K562 (cell line): ENCODE results near the gene FTO.

Source experiments
- ATF1 ChIP-seq, 2 experiments: fragments of 450-650 bp in 1 of 2; IDR thresholded peaks; 2 replicates each; pipeline ENCODE4 v1.6.1; 2016; ENCODE audit warnings: missing compliant biosample characterization in 1 of 2, missing genetic modification characterization in 1 of 2
- BRCA1 ChIP-seq, 2 experiments: fragments of 450-650 bp in 1 of 2; sonication (generic) in 1 of 2; formaldehyde crosslinking in 1 of 2; IDR thresholded peaks; 2 replicates each; pipeline versions ENCODE4 v1.5.0 to v1.6.1; 2017 to 2020; ENCODE audit warnings: mild to moderate bottlenecking in 1 of 2, missing genetic modification reagents in 1 of 2
- CBFA2T2 ChIP-seq: fragments of 450-650 bp; conservative IDR thresholded peaks from 2 replicates; pipeline ENCODE4 v1.6.1; 2017; ENCODE audit warnings: mild to moderate bottlenecking
- EP300 ChIP-seq: IDR thresholded peaks from 2 replicates; pipeline ENCODE4 v1.6.1; 2012; ENCODE audit warnings: low read length, improper control_type of control experiment
- MAFG ChIP-seq: fragments of 450-650 bp; conservative IDR thresholded peaks from 2 replicates; pipeline ENCODE4 v1.6.1; 2016; ENCODE audit warnings: missing genetic modification characterization, missing compliant biosample characterization
- NR2C1 ChIP-seq, 2 experiments: fragments of 450-650 bp; IDR thresholded peaks; 2 replicates each; pipeline ENCODE4 v1.6.1; 2017; ENCODE audit warnings: mild to moderate bottlenecking in 2 of 2, antibody characterized with exemption in 1 of 2, inconsistent platforms in 1 of 2, missing compliant biosample characterization in 1 of 2, missing genetic modification characterization in 1 of 2
- SIN3A ChIP-seq, 2 experiments: fragments of 150-350 bp in 1 of 2; IDR thresholded peaks; 2 replicates each; pipeline ENCODE4 v1.6.1; 2011 to 2016; ENCODE audit warnings: borderline replicate concordance in 2 of 2, low read depth in 2 of 2, low read length in 2 of 2, mild to moderate bottlenecking in 2 of 2, moderate library complexity in 2 of 2; ENCODE audit not compliant: control insufficient read depth in 1 of 2
- TF ChIP-seq, protein P1 (sequence below), 3 experiments: IDR thresholded peaks in 2 of 3; conservative IDR thresholded peaks in 1 of 3; 2 replicates each; pipeline ENCODE4 v1.5.1; 2011 to 2012; ENCODE audit warnings: low read length in 3 of 3, mild to moderate bottlenecking in 3 of 3, control low read depth in 2 of 3, improper control_type of control experiment in 1 of 3, inconsistent platforms in 1 of 3, low read depth in 1 of 3, mixed read lengths in 1 of 3, moderate library complexity in 1 of 3; ENCODE audit not compliant: insufficient read depth in 2 of 3
- TF ChIP-seq, protein P2 (sequence below): fragments of 450-650 bp; IDR thresholded peaks from 2 replicates; pipeline ENCODE4 v1.6.1; 2016; ENCODE audit warnings: borderline replicate concordance
- TF ChIP-seq, protein P3 (sequence below): fragments of 450-650 bp; IDR thresholded peaks from 2 replicates; pipeline ENCODE4 v1.6.1; 2018; ENCODE audit warnings: mild to moderate bottlenecking, low read depth; ENCODE audit not compliant: partially characterized antibody
- TF ChIP-seq, protein P4 (sequence below): sonication (generic); formaldehyde crosslinking; IDR thresholded peaks from 2 replicates; pipeline ENCODE4 v1.5.0; 2020; ENCODE audit warnings: missing genetic modification reagents

DNA sequence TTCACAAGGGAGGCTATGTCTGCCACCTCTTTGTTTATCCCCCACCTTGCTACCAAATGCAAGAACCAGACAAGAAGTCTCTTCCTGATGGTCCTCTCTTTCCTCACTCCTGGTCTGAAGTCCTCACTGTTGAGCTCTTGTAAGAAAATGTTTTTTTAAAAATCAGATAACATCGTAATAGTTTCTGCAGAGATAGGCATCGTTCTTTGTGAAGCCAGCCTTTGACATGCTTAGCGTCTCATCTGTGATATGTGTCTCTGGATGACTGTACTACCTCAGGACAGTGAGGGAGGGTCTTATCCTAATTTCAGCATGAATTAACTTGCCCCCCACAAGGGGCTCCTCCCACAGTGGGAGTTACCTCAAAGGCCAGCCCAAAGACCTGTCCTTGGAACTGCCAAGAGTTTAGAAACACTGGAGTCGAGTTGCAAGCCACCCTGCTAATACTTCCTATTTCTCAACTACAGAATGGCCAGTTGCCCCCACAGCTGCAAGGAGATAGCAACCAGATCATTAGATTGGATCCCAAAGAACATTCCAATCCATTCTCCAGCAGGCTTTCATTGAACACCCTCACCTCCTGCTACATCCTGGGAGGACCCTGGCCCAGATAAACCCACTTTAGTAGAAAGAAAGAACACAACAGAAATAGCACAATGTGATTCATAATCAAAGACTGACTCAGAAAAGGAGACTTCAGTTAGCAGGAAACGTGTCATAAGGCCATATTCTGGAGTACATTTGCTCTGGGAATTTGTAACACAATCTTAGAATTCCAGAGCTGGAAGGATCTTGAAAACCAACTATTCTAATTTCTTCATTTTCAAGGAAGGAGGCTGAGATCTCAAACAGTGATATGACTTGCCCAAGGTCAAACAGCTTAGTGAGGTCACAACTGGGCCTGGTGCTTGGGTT is 431.7 kb downstream of the FTO start:
- TF ChIP-seq ATF1 (CRISPR knock-in tag; IDR thresholded peaks at IDR 0.05) (no peak), ATF1 (tag; IDR thresholded peaks at IDR 0.05) (no peak), MAFG (tag) (no peak), SIN3A (IDR thresholded peaks at IDR 0.05; ENCODE audit: borderline replicate concordance in 2 of 2, control insufficient read depth in 1 of 2, low read depth in 2 of 2, low read length in 2 of 2) (no peak), NR2C1 (IDR thresholded peaks at IDR 0.05) (no peak), NR2C1 (tag; IDR thresholded peaks at IDR 0.05) (no peak), EP300 (no peak), BRCA1 (IDR thresholded peaks at IDR 0.05) (no peak), BRCA1 (CRISPR knock-in tag; IDR thresholded peaks at IDR 0.05) (no peak), CBFA2T2 (no peak)
- TF ChIP-seq, protein P1, sequence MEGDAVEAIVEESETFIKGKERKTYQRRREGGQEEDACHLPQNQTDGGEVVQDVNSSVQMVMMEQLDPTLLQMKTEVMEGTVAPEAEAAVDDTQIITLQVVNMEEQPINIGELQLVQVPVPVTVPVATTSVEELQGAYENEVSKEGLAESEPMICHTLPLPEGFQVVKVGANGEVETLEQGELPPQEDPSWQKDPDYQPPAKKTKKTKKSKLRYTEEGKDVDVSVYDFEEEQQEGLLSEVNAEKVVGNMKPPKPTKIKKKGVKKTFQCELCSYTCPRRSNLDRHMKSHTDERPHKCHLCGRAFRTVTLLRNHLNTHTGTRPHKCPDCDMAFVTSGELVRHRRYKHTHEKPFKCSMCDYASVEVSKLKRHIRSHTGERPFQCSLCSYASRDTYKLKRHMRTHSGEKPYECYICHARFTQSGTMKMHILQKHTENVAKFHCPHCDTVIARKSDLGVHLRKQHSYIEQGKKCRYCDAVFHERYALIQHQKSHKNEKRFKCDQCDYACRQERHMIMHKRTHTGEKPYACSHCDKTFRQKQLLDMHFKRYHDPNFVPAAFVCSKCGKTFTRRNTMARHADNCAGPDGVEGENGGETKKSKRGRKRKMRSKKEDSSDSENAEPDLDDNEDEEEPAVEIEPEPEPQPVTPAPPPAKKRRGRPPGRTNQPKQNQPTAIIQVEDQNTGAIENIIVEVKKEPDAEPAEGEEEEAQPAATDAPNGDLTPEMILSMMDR (IDR thresholded peaks at IDR 0.05 in 2 of 3, conservative IDR thresholded peaks at IDR 0.05 in 1 of 3; ENCODE audit: insufficient read depth in 2 of 3, low read depth in 1 of 3, low read length in 3 of 3): no peak
- TF ChIP-seq, protein P2, sequence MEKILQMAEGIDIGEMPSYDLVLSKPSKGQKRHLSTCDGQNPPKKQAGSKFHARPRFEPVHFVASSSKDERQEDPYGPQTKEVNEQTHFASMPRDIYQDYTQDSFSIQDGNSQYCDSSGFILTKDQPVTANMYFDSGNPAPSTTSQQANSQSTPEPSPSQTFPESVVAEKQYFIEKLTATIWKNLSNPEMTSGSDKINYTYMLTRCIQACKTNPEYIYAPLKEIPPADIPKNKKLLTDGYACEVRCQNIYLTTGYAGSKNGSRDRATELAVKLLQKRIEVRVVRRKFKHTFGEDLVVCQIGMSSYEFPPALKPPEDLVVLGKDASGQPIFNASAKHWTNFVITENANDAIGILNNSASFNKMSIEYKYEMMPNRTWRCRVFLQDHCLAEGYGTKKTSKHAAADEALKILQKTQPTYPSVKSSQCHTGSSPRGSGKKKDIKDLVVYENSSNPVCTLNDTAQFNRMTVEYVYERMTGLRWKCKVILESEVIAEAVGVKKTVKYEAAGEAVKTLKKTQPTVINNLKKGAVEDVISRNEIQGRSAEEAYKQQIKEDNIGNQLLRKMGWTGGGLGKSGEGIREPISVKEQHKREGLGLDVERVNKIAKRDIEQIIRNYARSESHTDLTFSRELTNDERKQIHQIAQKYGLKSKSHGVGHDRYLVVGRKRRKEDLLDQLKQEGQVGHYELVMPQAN: no peak
- TF ChIP-seq, protein P3, sequence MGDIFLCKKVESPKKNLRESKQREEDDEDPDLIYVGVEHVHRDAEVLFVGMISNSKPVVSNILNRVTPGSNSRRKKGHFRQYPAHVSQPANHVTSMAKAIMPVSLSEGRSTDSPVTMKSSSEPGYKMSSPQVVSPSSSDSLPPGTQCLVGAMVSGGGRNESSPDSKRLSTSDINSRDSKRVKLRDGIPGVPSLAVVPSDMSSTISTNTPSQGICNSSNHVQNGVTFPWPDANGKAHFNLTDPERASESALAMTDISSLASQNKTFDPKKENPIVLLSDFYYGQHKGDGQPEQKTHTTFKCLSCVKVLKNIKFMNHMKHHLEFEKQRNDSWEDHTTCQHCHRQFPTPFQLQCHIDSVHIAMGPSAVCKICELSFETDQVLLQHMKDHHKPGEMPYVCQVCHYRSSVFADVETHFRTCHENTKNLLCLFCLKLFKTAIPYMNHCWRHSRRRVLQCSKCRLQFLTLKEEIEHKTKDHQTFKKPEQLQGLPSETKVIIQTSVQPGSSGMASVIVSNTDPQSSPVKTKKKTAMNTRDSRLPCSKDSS: no peak
- TF ChIP-seq, protein P4, sequence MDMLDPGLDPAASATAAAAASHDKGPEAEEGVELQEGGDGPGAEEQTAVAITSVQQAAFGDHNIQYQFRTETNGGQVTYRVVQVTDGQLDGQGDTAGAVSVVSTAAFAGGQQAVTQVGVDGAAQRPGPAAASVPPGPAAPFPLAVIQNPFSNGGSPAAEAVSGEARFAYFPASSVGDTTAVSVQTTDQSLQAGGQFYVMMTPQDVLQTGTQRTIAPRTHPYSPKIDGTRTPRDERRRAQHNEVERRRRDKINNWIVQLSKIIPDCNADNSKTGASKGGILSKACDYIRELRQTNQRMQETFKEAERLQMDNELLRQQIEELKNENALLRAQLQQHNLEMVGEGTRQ (CRISPR knock-in tag): no peak
